SK-N-SH (cell line): ENCODE measurements around the gene AKT1S1. TPM values are rescaled to one million over a fixed set of nuclear protein-coding genes. Genes with fewer than 3 reads are reported as not detected.
A peak's percentile ranks its signal among the peaks of the same experiment; 100 is the strongest.

Experiments used
- CTCF ChIA-PET: fragments of 300-600, 350-600 bp; formaldehyde crosslinking; extraction: SDS; loops from one replicate; lab custom pipeline; 2021; lab: Yijun Ruan, JAX
- POLR2A ChIA-PET: fragments of 350-600 bp; sonication (Branson Sonifier 250); formaldehyde crosslinking; extraction: SDS; loops from one replicate; lab custom pipeline; 2020; ENCODE audit warnings: antibody characterized with exemption, inconsistent platforms; lab: Yijun Ruan, JAX
- DNase-seq: peaks from one replicate; pipeline ENCODE4 v3.0.0; 2012
- H2AFZ ChIP-seq: fragments of 200-600 bp; sonication (generic); 2 replicates; pipeline ENCODE4 v1.8.1; 2016; ENCODE audit warnings: antibody characterized with exemption, mild to moderate bottlenecking, low read depth
- H3F3A ChIP-seq: fragments of 200-600 bp; sonication (generic); replicated peaks from 2 replicates; pipeline ENCODE3; 2016; ENCODE audit warnings: antibody characterized with exemption, mild to moderate bottlenecking; ENCODE audit not compliant: insufficient read depth
- H3K27ac ChIP-seq, 2 experiments: fragments of 200-500 bp in 1 of 2; fragments of 200-600 bp in 1 of 2; sonication (Bioruptor generic) in 1 of 2; sonication (generic), shearing (Covaris generic) in 1 of 2; 2 replicates each; pipeline versions ENCODE4 v1.5.1 to v1.6.1; 2014 to 2016; ENCODE audit warnings: low read depth in 2 of 2, inconsistent platforms in 1 of 2, low read length in 1 of 2, mild to moderate bottlenecking in 1 of 2, mixed read lengths in 1 of 2
- H3K27me3 ChIP-seq: fragments of 200-600 bp; sonication (generic), shearing (Covaris generic); 2 replicates; pipeline ENCODE4 v1.6.1; 2016; ENCODE audit warnings: mixed run types; ENCODE audit not compliant: insufficient read depth
- H3K36me3 ChIP-seq, 2 experiments: fragments of 200-500 bp in 1 of 2; fragments of 200-600 bp in 1 of 2; sonication (Bioruptor generic) in 1 of 2; sonication (generic) in 1 of 2; replicated peaks in 1 of 2; 2 replicates each; pipeline versions ENCODE3 to v1.5.1; 2014 to 2016; ENCODE audit warnings: low read length in 1 of 2, mild to moderate bottlenecking in 1 of 2; ENCODE audit not compliant: insufficient read depth in 2 of 2, control insufficient read depth in 1 of 2
- H3K4me1 ChIP-seq, 2 experiments: fragments of 200-500 bp in 1 of 2; fragments of 200-600 bp in 1 of 2; sonication (Bioruptor generic) in 1 of 2; sonication (generic), shearing (Covaris generic) in 1 of 2; 2 replicates each; pipeline versions ENCODE4 v1.5.1 to v1.6.1; 2014 to 2016; ENCODE audit warnings: low read depth in 1 of 2, low read length in 1 of 2, mixed run types in 1 of 2; ENCODE audit not compliant: insufficient read depth in 2 of 2, control insufficient read depth in 1 of 2
- H3K4me2 ChIP-seq: fragments of 200-600 bp; sonication (generic), shearing (Covaris generic); 2 replicates; pipeline ENCODE4 v1.6.1; 2017; ENCODE audit warnings: mixed run types
- H3K4me3 ChIP-seq, 2 experiments: fragments of 200-500 bp in 1 of 2; fragments of 200-600 bp in 1 of 2; sonication (Bioruptor generic) in 1 of 2; sonication (generic), shearing (Covaris generic) in 1 of 2; 2 replicates each; pipeline versions ENCODE4 v1.5.1 to v1.8.1; 2014 to 2016; ENCODE audit warnings: low read depth in 2 of 2, inconsistent platforms in 1 of 2, low read length in 1 of 2, mild to moderate bottlenecking in 1 of 2, mixed read lengths in 1 of 2, moderate library complexity in 1 of 2
- H3K79me2 ChIP-seq: fragments of 200-600 bp; sonication (generic); 2 replicates; pipeline ENCODE4 v1.8.1; 2017; ENCODE audit warnings: mild to moderate bottlenecking; ENCODE audit not compliant: insufficient read depth
- H3K9ac ChIP-seq: fragments of 200-600 bp; sonication (generic); 2 replicates; pipeline ENCODE4 v1.6.1; 2017; ENCODE audit warnings: mixed run types
- H3K9me2 ChIP-seq: fragments of 200-600 bp; sonication (generic); 2 replicates; pipeline ENCODE4 v1.6.1; 2017; ENCODE audit warnings: mixed run types
- H3K9me3 ChIP-seq: fragments of 200-600 bp; sonication (generic); 2 replicates; pipeline ENCODE4 v1.6.1; 2017; ENCODE audit warnings: mixed run types, mild to moderate bottlenecking, moderate library complexity
- H4K20me1 ChIP-seq: fragments of 200-600 bp; sonication (generic); 2 replicates; pipeline ENCODE4 v1.6.1; 2017; ENCODE audit warnings: mild to moderate bottlenecking, mixed run types; ENCODE audit not compliant: insufficient read depth
- GATA2 ChIP-seq: sonication (generic); formaldehyde crosslinking; IDR thresholded peaks from 2 replicates; pipeline ENCODE4 v1.5.0; 2020; ENCODE audit warnings: mild to moderate bottlenecking, missing genetic modification reagents
- JUND ChIP-seq: IDR thresholded peaks from 2 replicates; pipeline ENCODE4 v1.4.0; 2012
- MEF2A ChIP-seq: IDR thresholded peaks from 2 replicates; pipeline ENCODE4 v1.4.0; 2012; ENCODE audit warnings: low read depth, borderline replicate concordance
- NFIC ChIP-seq: IDR thresholded peaks from 2 replicates; pipeline ENCODE4 v1.4.0; 2012; ENCODE audit warnings: borderline replicate concordance
- REST ChIP-seq: IDR thresholded peaks from 2 replicates; pipeline ENCODE4 v1.6.1; 2012; ENCODE audit warnings: mild to moderate bottlenecking, low read depth, low read length, moderate library complexity
- RFX5 ChIP-seq: IDR thresholded peaks from 2 replicates; pipeline ENCODE4 v1.6.1; 2012; ENCODE audit warnings: mild to moderate bottlenecking, improper control_type of control experiment, low read length
- SMC3 ChIP-seq: IDR thresholded peaks from 2 replicates; pipeline ENCODE4 v1.6.1; 2012; ENCODE audit warnings: low read depth, low read length, improper control_type of control experiment
- WGBS: methylation state at CpG from one replicate; pipeline ENCODE4 v1.1.6; 2017; ENCODE audit warnings: low lambda C conversion rate; 5-methylcytosine and 5-hydroxymethylcytosine counted together
- polyA plus RNA-seq, 3 experiments: library from polyadenylated mRNA; depleted of rRNA; stranded (reverse); fragments of >200 nt; gene quantifications; 2 replicates each; pipeline ENCODE4 v1.2.3, GENCODE V29; 2012

Gene AKT1S1
- polyA plus RNA-seq, 1 of the 3 experiments (the other 2 are of a cell fraction) = 63.7 TPM

DNA sequence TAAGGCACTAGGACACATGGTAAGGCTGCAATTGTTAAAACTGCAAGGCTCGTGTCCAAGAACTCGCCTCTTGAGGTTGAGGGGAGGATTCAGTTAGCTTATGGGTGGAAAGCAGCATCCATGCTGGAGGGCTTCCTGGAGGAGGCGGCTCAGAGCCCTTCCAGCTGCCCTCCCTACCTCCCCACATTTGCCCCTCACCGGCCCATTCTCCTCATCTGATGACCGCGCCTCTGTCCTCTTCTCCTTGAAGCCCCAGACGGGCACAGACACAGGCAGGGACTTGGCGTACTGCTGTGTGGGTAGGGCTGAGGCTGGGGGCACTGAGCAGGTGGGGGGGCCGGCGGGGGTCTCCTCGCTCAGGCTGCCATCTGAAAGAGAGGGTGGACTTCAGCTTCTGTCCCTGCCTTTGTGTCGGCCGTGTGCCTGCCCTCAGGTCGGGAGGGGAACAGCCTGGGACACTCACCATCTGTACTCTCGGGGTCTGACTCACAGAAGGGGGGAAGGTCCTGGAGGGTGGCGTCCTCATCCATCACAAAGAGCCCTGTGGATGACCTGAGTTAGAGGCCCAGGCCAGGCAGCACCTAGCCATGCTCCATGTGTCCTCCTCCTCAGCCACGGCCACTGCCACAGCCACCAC, 5.7 kb downstream of the AKT1S1 start:
- TF ChIP-seq REST (no peak), RFX5 (no peak), NFIC (no peak), SMC3 (no peak), JUND (no peak), MEF2A (no peak)
- TF ChIP-seq, all 33 proteins: peak for 0
- Histone ChIP-seq H3K9ac (no peak overlapping the region), H3K27ac (peak overlapping the region in 1 of 2 experiments; percentile 98; a peak in 2 of 4 replicates), H3K4me1 (peaks cover 19 to 42% of the 10 kb centered on the region in 2 experiments), H2AFZ (no peak overlapping the region), H3K4me3 (no peak overlapping the region), H3F3A (peaks cover 17% of the 10 kb centered on the region), H4K20me1 (no peaks in the 10 kb centered on the region), H3K36me3 (peaks cover 6 to 23% of the 10 kb centered on the region in 2 experiments), H3K27me3 (no peaks in the 10 kb centered on the region), H3K9me3 (no peaks in the 10 kb centered on the region), H3K9me2 (no peaks in the 10 kb centered on the region), H3K79me2 (peaks cover 45% of the 10 kb centered on the region), H3K4me2 (no peak overlapping the region)
- WGBS = 91% methylated on average over 12 of the region's 17 CpGs
- ChIA-PET POLR2A (no interaction called here), CTCF (interaction anchor here (1.0 kb wide), 1 partner anchor 481 kb away, joined by 3 read pairs; no protein-coding TSS in a partner anchor)
- DNase-seq = no peak

DNA sequence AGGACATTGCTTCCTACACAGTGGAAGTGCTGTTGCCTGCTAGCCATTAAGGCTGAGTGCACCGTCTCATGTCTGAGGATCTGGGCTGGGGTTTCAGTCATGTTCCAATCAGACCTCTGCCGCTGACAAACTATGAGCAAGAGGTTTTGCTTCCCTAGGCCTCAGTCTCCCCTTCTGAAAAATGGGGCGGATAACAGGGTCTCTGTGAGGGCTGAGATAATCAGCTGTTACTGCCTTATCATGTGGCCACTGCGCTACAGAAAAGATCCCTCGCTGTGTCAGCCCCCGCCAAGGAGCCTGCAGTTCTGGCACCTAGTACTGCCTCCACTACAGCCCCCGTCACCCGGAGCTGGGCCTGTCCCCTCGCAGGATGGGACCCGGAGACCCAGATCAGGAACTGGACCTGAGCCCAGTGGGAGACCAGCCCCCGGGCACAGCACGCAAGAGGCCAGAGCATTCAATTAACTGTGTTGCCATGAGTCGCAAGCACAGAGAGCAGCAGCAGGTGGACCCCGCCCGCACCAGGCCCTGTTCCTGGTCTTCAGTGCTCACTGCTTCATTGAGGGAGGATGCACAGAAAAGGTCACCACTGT, 6.8 kb downstream of the AKT1S1 start:
- CTCF ChIA-PET = no interaction called here
- TF ChIP-seq RFX5 (0 out of 2 replicates have a peak, but pooled peaks have one; percentile 7), MEF2A (no peak), GATA2 (CRISPR knock-in tag) (peak; percentile 29; the same call in 1 of the 2 replicates)
- Histone ChIP-seq H4K20me1 (no peaks in the 10 kb centered on the region), H3K4me1 (peaks cover 27 to 47% of the 10 kb centered on the region in 2 experiments), H3F3A (peaks cover 21% of the 10 kb centered on the region), H3K4me2 (peak overlapping the region; percentile 85), H3K4me3 (peak overlapping the region; percentile 53 to 63), H3K79me2 (peaks cover 47% of the 10 kb centered on the region), H2AFZ (no peak overlapping the region), H3K27ac (peak overlapping the region; percentile 67 to 98), H3K9me3 (no peaks in the 10 kb centered on the region), H3K9me2 (no peaks in the 10 kb centered on the region), H3K36me3 (peaks cover 6 to 23% of the 10 kb centered on the region in 2 experiments), H3K9ac (peak overlapping the region; percentile 48), H3K27me3 (no peaks in the 10 kb centered on the region)
- POLR2A ChIA-PET = interaction anchor here (1.7 kb wide), 1 partner anchor 57 kb away, joined by 6 read pairs; the partner anchor contains the start of gene FUZ
- 77% methylated on average over 7 of the region's 15 CpGs for WGBS
- no peak for DNase-seq
